Left renal pelvis (tissue), 4 donors: ENCODE data around the gene DEPDC1B. TPM values are rescaled to one million over a fixed set of nuclear protein-coding genes. Genes with fewer than 3 reads are reported as not detected.
"Not testable (repeated sequence)": the region's sequence is repeated elsewhere in the genome, so short reads cannot be mapped to it uniquely, and the experiment has no call there.

Source experiments
- DNase-seq, 4 donors: peaks; one replicate each; pipeline ENCODE4 v3.0.0-alpha.2; 2013; ENCODE audit warnings: low read depth in 4 of 4, low spot score in 3 of 4
- polyA plus RNA-seq, 4 donors: library from polyadenylated mRNA; unstranded; fragments of 120-200 nt; gene quantifications; one replicate each; pipeline ENCODE4 v1.2.1, GENCODE V29; 2013; ENCODE audit not compliant: insufficient read length in 4 of 4

DEPDC1B gene
- 10 to 100 TPM in 3 of 4 donors, 1 to 10 TPM in 1; 9.3 to 29.6 (median 28.4) TPM for polyA plus RNA-seq

GRCh38 chr5:60699609-60700415 is at the start of gene DEPDC1B:
Gene DEPDC1B, minus strand, starts transcription at chr5:60700166. Its CDS starts 73 bp downstream, at chr5:60700093.
- peak; percentile 77 to 79 (median 78) for DNase-seq

GRCh38 chr5:60744682-60745081 is 44.7 kb upstream of the DEPDC1B start:
- DNase-seq = no peak

GRCh38 chr5:60743511-60744314 is 43.7 kb upstream of the DEPDC1B start:
- DNase-seq = no peak

GRCh38 chr5:60740322-60740721 is 40.4 kb upstream of the DEPDC1B start:
- no peak for DNase-seq

GRCh38 chr5:60738933-60739332 is 39.0 kb upstream of the DEPDC1B start:
- no peak for DNase-seq

- no peak for DNase-seq
These were observed 38.5 kb upstream of the DEPDC1B start for GRCh38 chr5:60738461-60738860.

GRCh38 chr5:60730858-60731257 is 30.9 kb upstream of the DEPDC1B start:
- DNase-seq = not testable (repeated sequence)

GRCh38 chr5:60727033-60727679 is 27.2 kb upstream of the DEPDC1B start:
- DNase-seq = no peak

- DNase-seq = no peak
These were observed 24.2 kb upstream of the DEPDC1B start for GRCh38 chr5:60724126-60724525.

GRCh38 chr5:60722416-60722815 is 22.4 kb upstream of the DEPDC1B start:
- DNase-seq = no peak

GRCh38 chr5:60719329-60719728 is 19.4 kb upstream of the DEPDC1B start:
- DNase-seq = no peak

- DNase-seq = no peak
These were observed 18.4 kb upstream of the DEPDC1B start for GRCh38 chr5:60718166-60718892.

GRCh38 chr5:60715201-60715928 is 15.4 kb upstream of the DEPDC1B start:
- not testable (repeated sequence) for DNase-seq

- no peak for DNase-seq
These were observed 13.0 kb upstream of the DEPDC1B start for GRCh38 chr5:60712950-60713349.

GRCh38 chr5:60711892-60712291 is 11.9 kb upstream of the DEPDC1B start:
- not testable (repeated sequence) for DNase-seq

GRCh38 chr5:60710362-60710761 is 10.4 kb upstream of the DEPDC1B start:
- no peak for DNase-seq

- no peak for DNase-seq
These were observed 5.2 kb upstream of the DEPDC1B start for GRCh38 chr5:60705144-60705543.

GRCh38 chr5:60703944-60704343 is 4.0 kb upstream of the DEPDC1B start:
- no peak for DNase-seq

GRCh38 chr5:60701321-60701968 is 1.5 kb upstream of the DEPDC1B start:
- DNase-seq = no peak
